ENCODE results near the gene ARG1.

ARG1 gene

DNA sequence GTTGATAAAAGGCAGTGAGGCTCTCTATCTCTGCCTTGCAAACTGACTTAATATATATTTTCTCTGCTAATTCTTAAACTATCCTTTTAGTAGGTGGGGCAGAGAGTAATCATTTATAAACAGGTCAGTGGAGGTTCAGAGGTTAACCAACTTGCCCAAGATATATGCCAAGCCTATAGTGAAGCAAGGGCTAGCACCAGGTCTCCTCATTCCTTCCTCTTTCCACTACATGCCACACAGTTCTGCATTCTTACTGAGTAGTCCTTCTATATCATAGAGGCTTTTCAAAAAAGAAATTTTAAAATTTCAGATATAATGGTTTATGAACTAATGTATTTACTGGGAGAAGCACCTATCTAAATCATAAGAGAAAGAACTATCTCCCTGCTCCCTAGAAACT, 8.5 kb downstream of the ARG1 start:
- in situ Hi-C loops (cut with MboI; ENCODE audit: low sequenced_read_pairs) = no loop called here

DNA sequence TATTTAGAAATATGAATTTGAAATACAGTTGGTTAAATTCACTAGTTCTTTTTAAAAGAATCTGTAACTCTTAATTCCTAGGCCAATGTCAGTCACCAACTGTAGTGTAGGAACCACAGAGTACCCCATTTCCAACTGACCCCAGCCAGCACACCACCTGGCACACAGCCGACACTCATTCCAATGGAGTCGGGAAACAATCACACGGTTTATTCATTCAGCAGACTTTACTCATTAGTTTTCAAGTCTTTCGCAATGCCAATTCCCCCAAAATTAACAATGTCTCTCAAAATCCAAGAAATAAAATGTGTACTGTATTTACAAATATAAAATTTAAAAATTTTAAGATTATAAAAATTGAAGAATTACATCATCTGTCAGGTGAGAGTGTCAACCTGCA, 13.5 kb downstream of the ARG1 start:
- in situ Hi-C loops (cut with MboI; ENCODE audit: low sequenced_read_pairs) = no loop called here

DNA sequence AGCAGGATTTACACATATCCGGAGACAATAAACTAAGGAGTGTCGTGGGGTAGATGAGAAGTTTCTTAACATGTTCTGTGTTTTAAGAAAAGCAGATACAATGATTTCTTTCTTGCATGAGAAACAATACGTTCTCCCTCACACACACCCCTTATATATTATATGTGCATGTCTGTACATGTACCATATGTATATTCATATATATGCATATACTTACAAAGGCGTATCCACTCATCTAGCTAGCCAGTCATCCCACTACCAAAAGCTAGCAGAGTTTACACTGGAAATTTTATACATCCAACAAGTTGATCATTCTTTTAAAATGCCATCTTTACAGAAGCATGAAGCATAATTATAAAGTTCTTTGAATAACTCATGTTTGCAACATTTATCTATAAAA, 14.9 kb downstream of the ARG1 start:
- in situ Hi-C loops (cut with MboI; ENCODE audit: low sequenced_read_pairs) = no loop called here

DNA sequence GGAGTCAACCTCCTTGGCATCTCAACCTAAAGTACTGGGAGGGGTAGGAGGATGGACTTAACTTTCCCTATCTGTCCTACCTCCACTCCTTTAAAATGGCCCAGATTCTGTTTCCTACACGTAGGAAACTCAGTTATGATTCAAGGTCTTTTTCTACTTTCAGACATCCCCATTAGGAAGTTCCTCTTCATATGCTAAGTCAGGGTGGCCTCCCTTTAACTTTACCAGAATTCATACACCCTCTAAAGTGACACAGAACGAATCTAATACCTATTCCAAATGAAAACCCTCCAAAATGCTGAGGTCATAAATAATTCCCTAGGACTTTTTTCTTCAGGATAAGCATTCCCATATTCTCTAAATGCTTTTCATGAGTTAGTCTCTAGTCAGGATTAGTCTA, 15.6 kb downstream of the ARG1 start:
- in situ Hi-C loops (cut with MboI; ENCODE audit: low sequenced_read_pairs) = no loop called here

DNA sequence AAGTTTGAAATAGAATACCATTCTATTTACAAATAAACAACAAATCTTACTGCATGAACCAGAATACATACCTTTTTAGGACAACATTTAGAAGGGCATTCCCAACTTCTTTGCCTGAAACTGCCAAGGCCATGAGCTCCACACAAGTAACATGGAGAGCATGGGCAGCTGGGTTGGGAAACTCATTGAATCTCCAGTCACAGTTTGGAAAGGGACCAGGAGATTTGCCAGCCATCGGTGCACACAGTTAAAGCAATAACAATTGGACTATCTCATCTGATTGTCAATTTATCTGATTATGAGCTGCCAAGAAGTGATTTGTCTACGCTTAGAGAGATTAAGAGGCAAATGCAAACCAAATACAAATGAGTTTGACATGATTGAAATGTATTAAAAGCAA, 19.9 kb downstream of the ARG1 start:
- in situ Hi-C loops (cut with MboI; ENCODE audit: low sequenced_read_pairs) = no loop called here

DNA sequence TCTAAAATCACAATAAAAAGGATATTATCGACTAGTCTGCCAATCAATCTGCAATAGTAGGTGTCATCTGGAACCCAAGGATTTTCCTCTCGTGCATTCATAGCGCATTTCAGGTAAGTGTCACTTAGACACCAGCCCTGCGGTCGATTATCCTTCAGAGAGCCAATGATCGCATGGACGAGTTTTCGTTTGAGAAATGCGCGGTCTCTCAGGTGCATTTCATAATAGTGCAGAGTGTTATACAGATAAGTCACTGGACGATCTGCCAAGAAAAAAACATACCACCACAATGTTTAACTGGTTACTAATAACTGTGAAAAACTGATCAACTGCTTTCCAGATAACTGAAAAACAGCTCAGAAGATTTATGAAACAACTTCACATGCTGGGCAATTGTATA, 21.0 kb downstream of the ARG1 start:
- in situ Hi-C loops (cut with MboI; ENCODE audit: low sequenced_read_pairs) = no loop called here

DNA sequence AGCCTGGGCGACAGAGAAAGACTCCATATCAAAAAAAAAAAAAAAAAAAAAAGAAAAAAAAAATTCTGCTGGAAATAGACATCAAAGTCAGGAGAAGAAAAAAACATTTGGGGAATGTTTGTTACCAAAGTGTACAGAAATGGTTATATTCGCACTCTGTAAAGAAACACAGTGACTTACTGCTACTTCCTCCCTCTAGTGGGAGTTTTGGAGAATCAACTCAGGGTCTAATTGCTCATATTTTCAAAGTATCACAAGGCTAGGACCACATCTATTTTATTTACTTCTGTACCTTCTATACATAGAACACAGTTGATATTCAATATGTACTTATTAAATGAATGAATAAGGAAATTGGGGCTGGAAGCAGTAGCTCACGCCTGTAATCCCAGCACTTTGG, 24.4 kb downstream of the ARG1 start:
- in situ Hi-C loops (cut with MboI; ENCODE audit: low sequenced_read_pairs) = no loop called here

DNA sequence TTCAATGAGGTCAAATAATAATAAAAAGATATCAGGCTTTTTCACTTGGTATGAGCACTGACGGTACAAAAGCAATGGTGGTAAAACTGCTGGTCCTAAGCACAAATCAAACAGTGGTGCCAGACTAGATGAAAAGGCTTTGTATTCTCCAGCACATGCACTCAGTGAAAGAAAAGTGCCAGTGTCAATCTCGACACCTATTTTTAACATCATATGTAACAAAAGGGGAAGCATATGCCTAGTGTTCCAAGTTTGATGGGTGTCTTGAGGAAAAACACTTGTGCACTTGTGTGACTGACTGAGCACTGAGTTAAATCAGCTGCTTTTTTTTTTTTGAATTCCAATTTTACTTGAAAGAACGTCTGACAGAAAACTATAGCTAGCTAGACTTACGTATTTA, 27.7 kb downstream of the ARG1 start:
- in situ Hi-C loops (cut with MboI; ENCODE audit: low sequenced_read_pairs) = no loop called here

DNA sequence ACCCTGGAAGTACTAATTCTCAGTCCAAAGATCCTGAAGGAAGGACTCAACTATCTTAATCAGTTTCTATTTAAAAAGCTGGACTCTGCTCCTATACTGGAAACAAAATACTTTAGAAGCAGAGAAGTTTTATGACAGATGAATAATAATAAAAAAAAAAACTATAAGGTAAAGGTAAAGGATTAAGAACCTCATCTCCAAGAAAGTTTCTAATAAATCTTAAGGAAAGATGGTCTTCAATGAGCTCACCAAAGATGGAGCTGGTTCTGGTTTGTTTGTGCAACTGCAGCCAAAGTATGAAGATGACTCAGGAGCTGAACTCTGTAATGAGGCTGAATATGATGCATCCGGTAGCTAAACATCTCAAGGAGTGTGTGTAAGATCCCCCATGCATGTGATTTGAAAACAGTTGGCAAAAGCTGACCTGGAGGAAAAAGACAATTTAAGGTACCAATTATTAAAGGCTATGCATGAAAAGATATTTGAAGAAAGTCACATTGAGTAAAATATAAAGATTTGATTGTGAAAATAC, 29.8 kb downstream of the ARG1 start:
- in situ Hi-C loops (cut with MboI; ENCODE audit: low sequenced_read_pairs) = no loop called here

DNA sequence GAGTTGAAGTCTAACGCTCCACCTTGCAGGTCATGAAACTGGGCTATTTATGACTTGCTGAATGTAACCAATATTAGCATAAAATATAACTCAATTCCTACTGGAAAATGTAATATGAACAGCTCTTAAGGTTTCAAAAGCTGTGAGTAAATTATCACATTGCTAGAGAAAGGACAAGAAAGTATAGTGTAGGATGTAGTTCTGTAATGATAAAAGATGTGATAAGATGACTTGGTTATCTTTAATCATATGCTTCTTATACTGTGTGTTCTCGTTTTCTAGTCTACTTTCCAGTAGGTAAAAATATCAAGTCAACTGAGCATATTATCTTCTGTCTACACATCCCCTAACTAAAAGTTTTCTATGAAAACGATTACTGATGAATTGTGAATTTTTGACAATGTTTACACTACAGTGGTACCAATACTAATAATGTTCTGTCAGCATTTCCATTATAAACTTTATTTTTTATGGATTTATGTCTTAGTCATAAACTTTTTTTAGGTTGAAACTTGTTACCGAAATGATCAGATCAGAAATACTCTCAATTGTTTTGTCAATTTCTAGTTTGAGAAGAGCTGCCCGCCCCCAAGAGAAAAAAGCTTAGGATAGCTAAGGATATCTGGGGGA, 40.4 kb downstream of the ARG1 start:
- in situ Hi-C loops (cut with MboI; ENCODE audit: low sequenced_read_pairs) = no loop called here

DNA sequence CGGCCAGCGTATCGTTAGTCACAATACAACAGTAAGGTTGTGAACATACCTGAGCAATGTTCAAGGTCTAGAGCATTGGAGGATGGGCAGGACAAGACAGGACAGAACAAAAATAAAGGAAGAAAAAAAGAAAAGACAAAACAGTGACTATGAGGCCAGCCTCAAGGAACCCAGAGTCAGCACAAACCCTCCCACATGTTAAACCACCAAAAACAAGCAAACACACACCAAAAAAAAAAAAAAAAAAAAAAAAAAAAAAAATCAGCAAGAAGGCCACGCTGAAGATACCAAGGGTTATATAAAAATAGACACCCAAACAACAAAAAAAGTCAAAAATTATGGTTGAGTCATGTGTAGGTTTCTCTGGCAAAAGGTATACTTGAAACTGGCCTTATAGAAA, 42.2 kb downstream of the ARG1 start:
- in situ Hi-C loops (cut with MboI; ENCODE audit: low sequenced_read_pairs) = no loop called here

DNA sequence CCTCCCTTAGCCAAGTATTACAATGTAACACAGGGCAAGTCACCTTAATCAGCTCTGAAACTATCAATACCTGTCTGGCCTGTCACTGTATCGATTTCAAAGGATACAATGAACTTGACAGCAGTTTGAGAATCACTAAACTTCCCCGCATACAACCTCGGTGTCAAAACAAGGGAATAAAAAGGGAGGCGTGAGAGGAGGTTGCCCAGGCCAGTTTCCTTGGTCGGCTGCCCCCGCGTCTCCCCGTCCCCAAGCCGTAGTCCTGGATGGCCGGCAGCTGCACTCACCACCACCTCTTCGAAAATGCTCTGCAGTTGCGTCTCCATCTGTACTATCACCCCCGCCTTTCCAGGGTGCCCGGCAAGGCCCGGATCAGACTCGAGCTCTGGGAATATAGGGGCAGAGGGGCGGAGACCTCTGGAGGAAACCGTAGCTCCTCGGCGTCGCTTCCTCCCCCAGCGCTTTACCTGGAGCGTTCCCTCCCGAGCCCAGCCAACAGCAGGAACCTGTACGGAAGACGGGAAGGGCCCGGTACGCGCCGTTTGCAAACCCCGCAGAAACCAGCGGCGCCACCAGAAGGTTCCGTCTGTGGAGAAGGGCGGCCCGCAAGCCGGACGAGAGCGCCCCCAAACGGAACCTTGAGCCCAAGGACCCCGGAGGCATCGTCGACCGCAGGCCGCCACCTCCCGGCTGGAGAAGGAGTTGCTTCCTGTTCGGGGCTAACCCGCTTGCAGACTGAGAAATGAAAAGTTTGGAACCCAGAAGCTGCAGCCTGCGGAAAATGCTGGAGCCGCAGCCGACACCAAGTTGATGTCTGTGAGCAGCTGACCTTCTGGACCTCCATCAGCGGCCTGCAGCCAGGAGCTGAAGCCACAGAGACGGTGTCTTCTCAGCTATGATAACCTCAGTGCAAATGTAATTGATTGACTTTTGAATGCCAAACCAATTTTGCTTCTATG, 55.0 kb downstream of the ARG1 start, which contains the start of gene MED23:
Gene MED23 (minus strand): TSS at position 519 of the 959 bp plus-strand sequence. CDS start 193 bp downstream, at position 326.
- in situ Hi-C loops (cut with MboI; ENCODE audit: low sequenced_read_pairs) = no loop called here

DNA sequence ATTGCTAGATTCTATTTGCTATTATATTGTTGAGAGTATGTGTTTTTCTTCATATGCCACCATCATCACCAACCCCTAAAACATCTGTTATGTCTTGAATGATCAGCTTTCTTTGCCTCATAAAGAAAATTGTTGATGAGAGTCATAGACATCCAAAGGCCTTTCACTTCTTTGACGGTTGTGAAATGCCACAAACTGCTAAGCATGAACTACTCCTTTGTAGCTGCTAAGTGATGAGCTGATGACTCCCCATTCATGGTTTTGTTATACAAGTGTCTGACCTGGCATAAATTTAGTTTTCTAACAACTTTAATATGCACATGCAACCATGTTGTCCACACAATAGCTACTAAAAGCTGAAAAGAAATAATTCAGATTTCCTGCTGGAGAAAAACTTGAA, 55.7 kb downstream of the ARG1 start:
- in situ Hi-C loops (cut with MboI; ENCODE audit: low sequenced_read_pairs) = no loop called here

DNA sequence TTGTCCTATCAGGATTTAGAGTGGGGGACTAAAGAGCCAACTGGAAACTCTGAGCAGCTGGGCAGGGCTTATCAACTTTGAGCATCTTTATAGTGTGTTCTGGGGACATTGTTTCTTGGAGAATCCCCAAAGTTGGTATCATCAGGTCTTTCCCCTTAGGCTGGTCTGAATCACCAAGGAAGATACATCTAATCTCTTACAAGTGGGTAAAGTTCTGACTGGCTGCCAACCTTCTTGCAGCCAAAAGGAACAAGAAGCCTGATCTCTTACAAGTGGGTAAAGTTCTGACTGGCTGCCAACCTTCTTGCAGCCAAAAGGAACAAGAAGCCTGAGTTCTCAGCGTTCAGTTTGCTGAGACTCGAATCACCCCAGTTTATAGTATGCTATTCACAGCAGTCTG, 56.6 kb downstream of the ARG1 start:
- in situ Hi-C loops (cut with MboI; ENCODE audit: low sequenced_read_pairs) = no loop called here

DNA sequence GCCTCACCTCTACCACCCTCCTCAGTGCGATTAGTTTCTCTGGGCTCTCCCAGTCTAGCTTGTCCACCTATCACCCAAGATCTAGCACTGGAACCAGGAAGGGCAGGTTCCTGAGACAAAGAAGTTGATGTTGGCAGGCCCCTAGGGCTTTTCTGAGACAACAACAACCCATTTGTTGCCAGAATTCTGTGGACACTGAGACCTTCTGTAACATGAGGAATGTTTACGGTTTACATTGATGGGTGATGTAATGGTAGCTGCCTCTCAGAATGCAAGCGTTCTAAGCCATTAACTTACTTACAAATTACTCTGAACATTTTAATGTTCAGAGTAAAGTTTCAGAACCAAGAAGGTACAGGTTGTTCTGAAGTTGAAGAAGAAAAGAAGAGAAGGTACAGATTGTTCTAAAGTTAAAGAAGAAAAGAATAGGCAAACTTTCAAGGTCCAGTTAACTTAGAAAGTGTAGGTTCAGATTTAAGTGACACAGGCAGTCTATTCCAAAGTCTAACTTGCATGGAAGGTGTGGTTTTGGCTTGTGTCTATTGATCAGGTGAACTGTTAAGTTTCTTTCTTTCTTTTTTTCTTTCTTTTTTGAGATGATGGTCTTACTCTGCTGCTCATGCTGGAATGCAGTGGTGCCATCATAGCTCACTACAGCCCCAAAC, 58.7 kb downstream of the ARG1 start:
- in situ Hi-C loops (cut with MboI; ENCODE audit: low sequenced_read_pairs) = no loop called here

Data from hTERT RPE-1 (cell line).